AG09319 (cell line): ENCODE data around the gene WASF2.
"Not testable (repeated sequence)": the region's sequence is repeated elsewhere in the genome, so short reads cannot be mapped to it uniquely, and the experiment has no call there.

Source experiments
- DNase-seq: peaks from one replicate; pipeline ENCODE4 v3.0.0-alpha.2; 2010; ENCODE audit warnings: low read depth; ENCODE audit errors: extremely low read depth
- TF ChIP-seq, protein P1 (sequence below): IDR thresholded peaks from 2 replicates; pipeline ENCODE4 v1.5.1; 2011; ENCODE audit warnings: low read depth, mild to moderate bottlenecking, inconsistent platforms, low read length, moderate library complexity

Gene WASF2

DNA sequence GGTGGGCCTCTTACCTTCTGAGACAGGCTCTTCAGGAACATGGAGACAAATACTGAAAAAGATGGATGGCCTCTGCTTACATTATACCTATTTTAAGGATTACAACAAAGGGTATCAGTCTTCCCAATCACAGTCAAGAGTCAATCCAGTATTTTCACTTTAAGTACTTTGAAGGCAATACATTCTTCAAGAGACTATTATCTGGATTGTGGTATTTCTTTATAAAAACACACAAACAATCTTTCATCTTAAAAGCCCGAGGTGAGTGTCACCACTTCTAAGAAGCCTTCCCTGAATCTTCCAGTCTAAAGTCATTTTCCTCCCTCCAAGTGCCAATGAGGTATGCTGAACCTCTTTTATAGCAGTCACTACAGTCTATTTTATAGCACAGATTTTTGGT is 45.3 kb downstream of the WASF2 start:
- no peak for DNase-seq
- TF ChIP-seq, protein P1, sequence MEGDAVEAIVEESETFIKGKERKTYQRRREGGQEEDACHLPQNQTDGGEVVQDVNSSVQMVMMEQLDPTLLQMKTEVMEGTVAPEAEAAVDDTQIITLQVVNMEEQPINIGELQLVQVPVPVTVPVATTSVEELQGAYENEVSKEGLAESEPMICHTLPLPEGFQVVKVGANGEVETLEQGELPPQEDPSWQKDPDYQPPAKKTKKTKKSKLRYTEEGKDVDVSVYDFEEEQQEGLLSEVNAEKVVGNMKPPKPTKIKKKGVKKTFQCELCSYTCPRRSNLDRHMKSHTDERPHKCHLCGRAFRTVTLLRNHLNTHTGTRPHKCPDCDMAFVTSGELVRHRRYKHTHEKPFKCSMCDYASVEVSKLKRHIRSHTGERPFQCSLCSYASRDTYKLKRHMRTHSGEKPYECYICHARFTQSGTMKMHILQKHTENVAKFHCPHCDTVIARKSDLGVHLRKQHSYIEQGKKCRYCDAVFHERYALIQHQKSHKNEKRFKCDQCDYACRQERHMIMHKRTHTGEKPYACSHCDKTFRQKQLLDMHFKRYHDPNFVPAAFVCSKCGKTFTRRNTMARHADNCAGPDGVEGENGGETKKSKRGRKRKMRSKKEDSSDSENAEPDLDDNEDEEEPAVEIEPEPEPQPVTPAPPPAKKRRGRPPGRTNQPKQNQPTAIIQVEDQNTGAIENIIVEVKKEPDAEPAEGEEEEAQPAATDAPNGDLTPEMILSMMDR, result no peak

DNA sequence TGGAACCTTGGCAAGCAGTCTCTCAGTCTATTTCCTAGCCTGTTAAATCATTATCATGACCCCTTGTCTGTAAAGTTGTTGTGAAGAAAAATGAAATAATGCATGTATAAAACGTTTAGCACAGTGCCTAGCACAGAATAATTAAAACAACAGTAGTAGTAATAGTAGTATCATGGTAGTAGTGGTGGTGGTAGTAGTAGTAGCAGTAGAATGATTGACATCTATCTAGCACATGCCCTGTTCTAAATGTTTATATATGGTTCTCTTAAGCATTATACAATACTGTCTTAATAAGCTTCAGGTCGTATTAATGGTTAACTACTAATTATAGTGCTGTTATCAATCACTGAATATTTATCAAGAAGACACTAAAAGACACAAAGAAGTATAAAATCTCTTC is 50.8 kb downstream of the WASF2 start:
- DNase-seq, result no peak
- TF ChIP-seq, protein P1, result no peak

DNA sequence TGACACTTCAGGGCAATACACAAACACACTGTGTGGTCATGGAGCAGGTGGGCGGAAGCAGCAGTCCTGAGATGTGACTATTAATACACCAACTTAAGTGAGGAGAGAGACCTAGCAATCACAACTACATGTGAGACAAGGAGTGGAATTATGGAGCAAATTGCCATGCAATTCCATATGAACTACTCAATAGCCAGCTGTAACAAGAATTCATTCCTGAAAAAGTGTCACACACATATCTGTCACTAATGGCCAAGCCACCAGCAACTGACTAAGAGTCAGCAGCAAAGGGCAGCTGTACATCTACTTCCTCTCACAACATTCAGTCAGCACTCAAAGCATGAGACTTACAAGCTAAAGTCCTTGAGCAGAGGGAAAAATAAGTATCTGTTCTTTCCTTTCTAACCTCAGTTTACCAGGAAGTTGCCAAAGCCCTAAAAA is 51.3 kb downstream of the WASF2 start:
- TF ChIP-seq, protein P1, result no peak
- DNase-seq, result no peak

DNA sequence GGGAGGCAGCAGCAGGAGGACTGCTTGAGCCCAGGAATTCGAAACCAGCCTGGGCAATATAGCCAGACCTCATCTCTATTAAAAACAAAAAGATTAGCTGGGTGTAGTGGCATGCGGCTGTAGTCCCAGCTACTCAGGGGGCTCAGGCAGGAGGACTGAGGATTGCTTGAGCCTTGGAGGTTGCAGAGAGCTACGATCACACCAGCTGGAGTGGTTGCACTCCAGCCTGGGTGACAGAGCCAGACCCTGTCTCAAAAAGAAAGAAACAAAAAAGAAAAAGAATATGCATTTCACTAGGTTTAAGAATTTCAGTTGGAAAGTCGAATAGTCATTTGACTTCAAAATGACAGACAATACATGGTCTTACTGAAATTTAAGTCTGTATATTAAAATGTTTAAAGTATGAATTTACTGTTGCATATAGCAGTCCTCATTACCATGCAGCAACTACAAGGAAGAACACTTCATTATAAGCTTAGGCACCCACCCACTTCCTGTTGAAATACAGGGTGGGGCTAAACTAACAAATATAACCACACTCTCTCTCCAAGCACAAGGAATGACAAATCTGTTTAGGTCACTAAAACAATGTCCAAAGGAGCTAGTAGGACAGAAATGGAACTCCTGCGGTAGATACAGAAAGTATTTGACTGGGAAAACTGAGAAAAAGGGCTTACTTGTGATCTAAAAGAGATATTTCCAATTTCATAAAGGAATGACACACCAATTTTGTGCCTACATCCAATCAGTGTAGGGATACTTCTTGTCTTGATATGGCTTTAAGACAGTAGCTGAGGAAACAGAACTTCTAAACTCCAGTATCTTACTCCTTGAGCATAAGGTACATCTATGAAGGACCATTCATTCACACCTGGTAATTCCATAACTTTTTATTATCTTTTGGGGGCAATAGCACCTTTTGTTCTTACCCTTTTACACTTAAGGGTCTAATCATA is 53.5 kb downstream of the WASF2 start:
- TF ChIP-seq, protein P1, result no peak
- no peak for DNase-seq

DNA sequence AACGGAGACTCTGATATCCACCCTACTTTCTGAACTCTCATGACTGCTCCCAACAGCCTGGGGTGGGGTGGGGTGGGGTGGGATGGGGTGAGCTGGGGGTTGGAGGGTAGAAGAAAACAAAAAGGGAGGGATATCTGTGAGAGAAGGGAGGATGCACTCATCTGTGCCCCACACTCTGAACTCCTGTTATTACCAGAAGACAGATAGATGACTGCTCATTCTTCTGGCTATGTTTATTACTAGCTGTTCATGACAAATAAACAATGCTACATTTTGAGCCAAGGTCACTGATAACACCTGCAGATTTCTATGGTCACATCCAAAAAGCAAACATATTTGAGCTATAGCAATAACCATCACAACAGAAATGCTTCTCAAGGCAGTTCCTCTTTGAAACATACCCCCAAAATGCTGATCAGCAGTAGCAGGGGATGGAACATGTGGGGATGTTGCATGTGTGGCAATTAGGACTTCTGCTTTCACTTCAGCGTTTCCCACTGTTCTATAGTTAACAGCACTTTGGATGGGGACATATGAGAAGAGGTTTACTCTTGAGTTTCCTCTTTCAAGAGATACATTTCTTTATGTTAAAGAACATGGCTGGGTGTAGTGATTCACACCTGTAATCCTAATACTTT is 54.3 kb downstream of the WASF2 start:
- TF ChIP-seq, protein P1, result no peak
- no peak for DNase-seq

DNA sequence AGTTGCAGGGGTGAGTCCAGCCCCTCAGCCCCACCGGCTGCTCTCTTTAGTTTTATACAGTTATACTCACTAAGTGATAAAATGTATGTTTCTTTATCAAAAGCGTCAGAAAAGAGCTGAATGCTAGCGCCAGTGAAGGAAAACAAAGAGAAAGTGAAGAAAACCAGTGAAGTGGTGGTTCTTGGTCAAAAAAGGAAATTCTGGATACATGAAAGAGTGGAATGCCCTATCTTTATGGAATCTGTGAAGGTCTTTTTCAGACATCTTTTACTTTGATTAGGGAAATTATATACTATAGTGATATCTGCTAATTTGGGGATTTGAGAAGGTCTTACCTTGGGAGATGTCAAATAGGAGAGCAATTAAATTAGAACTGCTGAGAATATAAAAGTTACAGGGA is 56.3 kb downstream of the WASF2 start:
- DNase-seq, result no peak
- TF ChIP-seq, protein P1, result no peak

DNA sequence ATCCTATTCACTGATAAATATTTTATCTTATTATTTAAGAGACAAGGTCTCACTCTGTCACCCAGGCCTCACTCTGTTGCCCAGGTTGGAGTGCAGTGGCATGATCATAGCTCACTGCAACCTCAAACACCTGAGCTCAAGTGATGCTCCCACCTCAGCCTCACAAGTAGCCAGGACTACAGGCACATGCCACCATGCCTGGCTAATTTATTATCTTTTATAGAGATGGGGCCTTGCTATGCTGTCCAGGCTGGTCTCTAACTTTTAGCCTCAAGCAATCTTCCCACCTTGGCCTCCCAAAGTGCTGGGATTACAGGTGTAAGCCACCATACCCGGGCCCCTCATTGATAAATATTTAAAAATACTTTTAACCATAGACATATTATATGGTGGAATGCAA is 57.2 kb downstream of the WASF2 start:
- DNase-seq, result not testable (repeated sequence)
